Body of pancreas (tissue), 4 donors: ENCODE data around the gene CEP68. TPM values are rescaled to one million over a fixed set of nuclear protein-coding genes. Genes with fewer than 3 reads are reported as not detected.
A peak's percentile ranks its signal among the peaks of the same experiment; 100 is the strongest.

ENCODE experiments used
- ATAC-seq: fragments of 150-250 bp; one replicate; pipeline ENCODE4 v1.9.1; 2016
- DNase-seq, 4 donors: peaks; one replicate each; pipeline ENCODE4 v3.0.0-alpha.2; 2019
- H3K27ac ChIP-seq, 4 donors: fragments of 200-600 bp; sonication (generic); 1 replicate in 3 of 4; 2 replicates in 1 of 4; pipeline versions ENCODE4 v1.5.1 to v1.6.1; 2016 to 2019; ENCODE audit warnings: mild to moderate bottlenecking in 1 of 4, mixed read lengths in 1 of 4, moderate library complexity in 1 of 4
- H3K27me3 ChIP-seq, 2 donors: fragments of 200-600 bp; sonication (generic); one replicate each; pipeline ENCODE4 v1.6.0; 2016; ENCODE audit warnings: mild to moderate bottlenecking in 1 of 2
- H3K36me3 ChIP-seq, 2 donors: fragments of 200-600 bp; sonication (generic); replicated peaks in 1 of 2; 2 replicates each; pipeline ENCODE4 v1.5.1; 2016; ENCODE audit warnings: low read depth in 2 of 2; ENCODE audit not compliant: insufficient read depth in 1 of 2
- H3K4me1 ChIP-seq: fragments of 200-600 bp; sonication (generic); one replicate; pipeline ENCODE4 v1.6.0; 2016
- H3K4me3 ChIP-seq, 2 donors: fragments of 200-600 bp; sonication (generic); 1 replicate in 1 of 2; 2 replicates in 1 of 2; pipeline ENCODE4 v1.5.1; 2016 to 2019
- H3K9me3 ChIP-seq, 3 donors: fragments of 200-600 bp; sonication (generic); 1 replicate in 2 of 3; 2 replicates in 1 of 3; pipeline ENCODE4 v1.5.1; 2016
- POLR2A ChIP-seq, 3 donors: fragments of 450-650 bp; IDR thresholded peaks; one replicate each; pipeline ENCODE4 v1.6.1; 2016; ENCODE audit warnings: antibody characterized with exemption in 3 of 3, mild to moderate bottlenecking in 2 of 3
- WGBS, 2 donors: methylation state at CpG; one replicate each; pipeline ENCODE4 v1.1.5; 2017; 5-methylcytosine and 5-hydroxymethylcytosine counted together
- intact Hi-C: fragments of 100-400 bp; cut with DNase I; formaldehyde crosslinking; loops from one replicate; pipeline ENCODE4 v1.15.1; 2023
- total RNA-seq, 2 donors: library from RNA; depleted of rRNA; stranded (reverse); fragments of >200 nt; gene quantifications; one replicate each; pipeline ENCODE4 v1.1.0, GENCODE V29; 2016
- TF ChIP-seq, protein P1 (sequence below), 7 experiments: fragments of 450-650 bp in 4 of 7; fragments of 200-600 bp in 3 of 7; sonication (generic) in 3 of 7; IDR thresholded peaks; one replicate each; pipeline ENCODE4 v1.5.1; 2016 to 2019; ENCODE audit warnings: antibody characterized with exemption in 7 of 7

CEP68 gene
- total RNA-seq, 2 donors from 2014 or later = 6.9 to 20.0 TPM

DNA sequence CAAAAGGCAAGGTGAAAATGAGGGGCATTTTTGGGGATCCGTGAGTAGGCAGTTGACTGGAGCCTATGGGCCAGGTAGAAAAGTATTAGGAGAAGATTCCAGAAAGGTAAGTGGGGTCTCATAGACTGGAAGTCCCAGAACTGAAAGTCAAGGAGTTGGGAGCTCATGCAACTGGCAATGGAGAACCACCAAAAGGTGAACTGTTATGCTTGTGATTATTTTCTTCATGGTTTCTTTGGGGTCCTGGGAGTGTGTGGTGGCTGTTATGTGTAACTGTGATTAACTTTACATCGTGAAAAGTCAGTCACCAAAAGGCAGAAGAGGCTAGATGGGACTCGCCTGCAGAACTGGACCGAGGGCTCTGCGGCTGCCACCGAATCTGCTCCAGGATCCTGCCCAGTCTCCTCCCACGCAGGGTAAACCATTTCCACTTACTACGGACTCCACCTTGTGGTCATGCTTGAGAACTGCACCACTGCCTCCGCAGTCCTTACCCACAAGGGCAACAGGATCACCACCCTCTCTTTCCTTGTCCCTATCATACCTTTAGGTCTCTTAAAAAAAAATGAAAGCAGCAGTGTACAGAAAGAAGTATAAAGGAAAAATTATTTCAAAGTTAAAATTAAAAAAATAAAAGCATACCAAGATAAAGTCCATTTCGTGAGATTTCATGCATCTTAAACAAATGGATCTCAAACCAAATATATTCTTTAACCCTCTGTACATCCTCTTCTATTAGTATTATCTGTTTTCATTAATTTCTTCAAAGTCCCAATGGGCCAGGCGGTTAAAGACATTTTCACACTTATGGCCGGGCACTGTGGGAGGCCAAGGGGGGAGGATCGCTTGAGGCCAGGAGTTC, 15.6 kb upstream of the CEP68 start:
- WGBS, 2 donors = 21 to 25% methylated on average over 13 of the region's 13 CpGs
- intact Hi-C loops = loop anchor here (5.0 kb wide), 2 partner anchors 123 to 147 kb away; no protein-coding TSS in a partner anchor

DNA sequence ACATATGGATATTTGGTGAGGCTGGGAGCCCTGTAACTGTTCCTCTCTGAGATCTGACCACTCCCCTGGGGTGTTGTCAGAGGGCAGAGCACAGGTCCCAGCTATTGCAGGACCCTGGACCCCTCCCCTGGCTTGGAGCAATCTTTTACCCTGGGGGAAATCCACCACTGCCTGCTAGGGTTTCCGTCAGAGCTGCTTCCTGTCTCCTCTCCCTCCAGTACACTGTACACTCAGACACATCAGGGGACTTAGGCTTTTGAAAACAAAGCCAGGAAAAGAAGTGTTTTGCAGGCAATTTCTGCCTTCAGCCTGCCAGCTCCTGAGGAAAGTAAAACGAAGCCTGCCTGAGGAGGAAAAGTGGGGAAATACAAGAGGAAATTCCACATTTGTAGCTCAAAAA, 13.2 kb upstream of the CEP68 start:
- no peak for ATAC-seq
- intact Hi-C loops = loop anchor here (5.0 kb wide), 2 partner anchors 126 to 144 kb away; no protein-coding TSS in a partner anchor
- H3K27me3 ChIP-seq = no peaks in the 10 kb centered on the region
- 63 to 76% methylated on average over 2 of the region's 2 CpGs for WGBS, 2 donors
- no peak for DNase-seq
- H3K9me3 ChIP-seq = no peaks in the 10 kb centered on the region
- H3K4me1 ChIP-seq = no peaks in the 10 kb centered on the region
- H3K4me3 ChIP-seq = no peak overlapping the region
- TF ChIP-seq POLR2A (IDR thresholded peaks at IDR 0.05) = no peak
- TF ChIP-seq, protein P1, sequence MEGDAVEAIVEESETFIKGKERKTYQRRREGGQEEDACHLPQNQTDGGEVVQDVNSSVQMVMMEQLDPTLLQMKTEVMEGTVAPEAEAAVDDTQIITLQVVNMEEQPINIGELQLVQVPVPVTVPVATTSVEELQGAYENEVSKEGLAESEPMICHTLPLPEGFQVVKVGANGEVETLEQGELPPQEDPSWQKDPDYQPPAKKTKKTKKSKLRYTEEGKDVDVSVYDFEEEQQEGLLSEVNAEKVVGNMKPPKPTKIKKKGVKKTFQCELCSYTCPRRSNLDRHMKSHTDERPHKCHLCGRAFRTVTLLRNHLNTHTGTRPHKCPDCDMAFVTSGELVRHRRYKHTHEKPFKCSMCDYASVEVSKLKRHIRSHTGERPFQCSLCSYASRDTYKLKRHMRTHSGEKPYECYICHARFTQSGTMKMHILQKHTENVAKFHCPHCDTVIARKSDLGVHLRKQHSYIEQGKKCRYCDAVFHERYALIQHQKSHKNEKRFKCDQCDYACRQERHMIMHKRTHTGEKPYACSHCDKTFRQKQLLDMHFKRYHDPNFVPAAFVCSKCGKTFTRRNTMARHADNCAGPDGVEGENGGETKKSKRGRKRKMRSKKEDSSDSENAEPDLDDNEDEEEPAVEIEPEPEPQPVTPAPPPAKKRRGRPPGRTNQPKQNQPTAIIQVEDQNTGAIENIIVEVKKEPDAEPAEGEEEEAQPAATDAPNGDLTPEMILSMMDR (IDR thresholded peaks at IDR 0.05) = no peak
- H3K27ac ChIP-seq = no peak overlapping the region
- H3K36me3 ChIP-seq = no peaks in the 10 kb centered on the region

More for the DNA sequence above, 15.6 kb upstream of the CEP68 start:
- Histone ChIP-seq H3K4me3 (no peak overlapping the region), H3K9me3 (no peaks in the 10 kb centered on the region), H3K27me3 (no peaks in the 10 kb centered on the region), H3K36me3 (no peaks in the 10 kb centered on the region), H3K27ac (no peak overlapping the region), H3K4me1 (peaks cover 2% of the 10 kb centered on the region)
- DNase-seq (peak; percentile 88 to 92 (median 90)), ATAC-seq (peak; percentile 99)
- TF ChIP-seq, protein P1 (IDR thresholded peaks at IDR 0.05) = peak; percentile 82 to 97 (median 96)
- no peak for TF ChIP-seq POLR2A (IDR thresholded peaks at IDR 0.05)

DNA sequence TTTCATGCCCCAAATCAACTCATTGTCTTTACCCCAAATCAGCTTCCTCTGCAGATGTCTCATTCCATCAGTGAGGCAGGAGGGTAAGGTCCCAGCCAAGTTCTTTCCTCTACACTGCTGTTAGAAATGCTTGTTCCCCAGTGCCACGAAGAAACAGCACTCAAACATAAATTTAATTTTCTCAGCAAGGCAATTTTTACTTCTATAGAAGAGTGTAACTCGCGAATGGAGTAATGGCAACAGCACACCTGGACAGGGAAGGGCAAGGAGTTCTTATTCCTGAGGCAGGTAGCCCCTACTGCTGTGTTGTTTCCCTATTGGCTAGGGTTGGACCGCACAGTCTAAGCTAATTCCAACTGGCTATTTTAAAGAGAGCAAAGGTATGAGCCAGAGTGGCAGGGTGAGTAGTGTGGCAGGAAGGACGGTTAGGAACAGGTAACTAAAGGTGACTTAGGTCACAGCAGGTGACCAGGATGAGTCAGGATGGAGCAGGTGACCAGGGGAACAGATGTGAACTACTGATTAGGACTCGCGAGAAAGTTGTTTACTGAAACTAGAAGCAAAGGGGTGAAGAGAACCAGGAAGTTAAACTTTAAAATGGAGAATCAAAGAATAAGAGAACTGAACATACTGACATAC, 12.0 kb upstream of the CEP68 start:
- no peak for ATAC-seq
- Histone ChIP-seq H3K9me3 (no peaks in the 10 kb centered on the region), H3K36me3 (no peaks in the 10 kb centered on the region), H3K4me3 (no peak overlapping the region), H3K27ac (no peak overlapping the region), H3K4me1 (no peaks in the 10 kb centered on the region), H3K27me3 (no peaks in the 10 kb centered on the region)
- TF ChIP-seq, protein P1 (IDR thresholded peaks at IDR 0.05) = no peak
- TF ChIP-seq POLR2A (IDR thresholded peaks at IDR 0.05) = no peak
- no peak for DNase-seq
- intact Hi-C loops = loop anchor here (5.0 kb wide), 2 partner anchors 127 to 143 kb away; no protein-coding TSS in a partner anchor
- 79 to 81% methylated on average over 7 of the region's 7 CpGs for WGBS, 2 donors

DNA sequence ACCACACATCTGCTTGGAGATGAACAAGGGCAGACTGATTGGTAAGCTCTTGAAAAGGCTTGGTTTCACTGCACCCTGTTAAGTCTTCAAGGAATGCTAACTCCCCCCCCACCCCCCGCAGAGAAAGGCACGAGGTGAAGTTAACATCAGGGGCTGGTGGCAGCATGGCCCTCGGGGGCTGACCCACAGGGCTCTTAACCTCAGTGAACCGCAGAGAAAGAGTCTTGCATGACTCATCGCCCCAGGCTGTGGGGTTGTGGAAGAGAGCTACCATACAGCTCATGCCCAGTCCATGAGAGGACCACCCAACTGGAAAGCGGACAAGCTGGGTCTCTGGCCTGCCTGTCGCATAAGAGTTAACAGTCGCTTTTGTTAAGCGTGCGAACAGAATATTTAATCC, 10.6 kb upstream of the CEP68 start:
- ATAC-seq (no peak), DNase-seq (no peak)
- Histone ChIP-seq H3K9me3 (no peaks in the 10 kb centered on the region), H3K36me3 (no peaks in the 10 kb centered on the region), H3K4me3 (no peak overlapping the region), H3K4me1 (no peaks in the 10 kb centered on the region), H3K27me3 (no peaks in the 10 kb centered on the region), H3K27ac (no peak overlapping the region)
- WGBS, 2 donors = 75 to 88% methylated on average over 9 to 10 of the region's 10 CpGs
- intact Hi-C loops = no loop called here
- TF ChIP-seq, protein P1 (IDR thresholded peaks at IDR 0.05) = no peak
- TF ChIP-seq POLR2A (IDR thresholded peaks at IDR 0.05) = no peak
